ENCODE measurements around the gene BPIFB2. TPM values are rescaled to one million over a fixed set of nuclear protein-coding genes. Genes with fewer than 3 reads are reported as not detected.

Gene BPIFB2
- polyA plus RNA-seq, 1 donor from 2014 or later = not detected

GRCh38 chr20:33028875-33029274, 21.4 kb downstream of the BPIFB2 start:
- Histone ChIP-seq H3K9me3 (ENCODE audit: low read length) (no peaks in the 10 kb centered on the region), H2AFZ (ENCODE audit: low read depth, low read length) (no peak overlapping the region), H3F3A (ENCODE audit: insufficient read depth, low read length, poor library complexity, severe bottlenecking) (no peaks in the 10 kb centered on the region), H3K27me3 (ENCODE audit: insufficient read depth, low read depth, low read length) (no peaks in the 10 kb centered on the region), H4K20me1 (ENCODE audit: insufficient read depth) (no peaks in the 10 kb centered on the region), H3K9me2 (ENCODE audit: insufficient read depth, low read length) (no peaks in the 10 kb centered on the region), H3K36me3 (ENCODE audit: insufficient read depth, low read length) (no peaks in the 10 kb centered on the region), H3K79me2 (replicated peaks; ENCODE audit: insufficient read depth, low read length) (no peaks in the 10 kb centered on the region), H3K9ac (ENCODE audit: low read length) (no peak overlapping the region), H3K4me3 (ENCODE audit: low read length) (no peak overlapping the region), H3K27ac (ENCODE audit: low read length) (no peak overlapping the region), H3K4me2 (ENCODE audit: low read length) (no peak overlapping the region)
- TF ChIP-seq EZH2 (IDR thresholded peaks at IDR 0.05; ENCODE audit: borderline replicate concordance, insufficient read depth, low read length, poor library complexity, severe bottlenecking) (no peak), TAF1 (IDR thresholded peaks at IDR 0.05; ENCODE audit: low read depth) (no peak), POLR2AphosphoS5 (IDR thresholded peaks at IDR 0.05) (no peak), REST (IDR thresholded peaks at IDR 0.05; ENCODE audit: borderline replicate concordance) (no peak), CTCF (IDR thresholded peaks at IDR 0.05; ENCODE audit: poor library complexity, severe bottlenecking) (no peak), SMC3 (conservative IDR thresholded peaks at IDR 0.05; ENCODE audit: poor library complexity) (no peak), MXI1 (conservative IDR thresholded peaks at IDR 0.05; ENCODE audit: poor library complexity, severe bottlenecking) (no peak), EP300 (conservative IDR thresholded peaks at IDR 0.05; ENCODE audit: poor library complexity, severe bottlenecking) (no peak), RAD21 (conservative IDR thresholded peaks at IDR 0.05) (no peak)

DNA sequence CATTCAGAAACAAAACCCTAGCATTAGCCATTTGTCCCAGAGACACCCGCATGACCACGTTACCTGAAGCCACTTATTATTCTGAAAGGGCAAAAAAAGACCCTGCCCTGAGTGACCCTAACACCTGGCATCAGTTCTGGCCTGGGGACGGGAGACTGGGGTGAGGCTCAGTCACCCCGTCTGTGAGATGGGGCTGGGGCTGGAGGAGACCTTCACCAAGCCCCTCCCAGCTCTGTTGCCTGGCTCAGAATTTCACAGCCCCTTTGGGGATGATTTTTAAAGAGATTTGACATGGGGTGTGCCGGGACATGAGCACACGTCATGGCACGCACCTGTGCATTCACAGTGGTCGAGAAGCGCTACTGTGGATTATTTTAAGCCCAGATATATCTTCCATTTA, 22.6 kb downstream of the BPIFB2 start:
- Histone ChIP-seq H2AFZ (ENCODE audit: low read depth, low read length) (no peak overlapping the region), H3F3A (ENCODE audit: insufficient read depth, low read length, poor library complexity, severe bottlenecking) (no peaks in the 10 kb centered on the region), H3K9ac (ENCODE audit: low read length) (no peak overlapping the region), H4K20me1 (ENCODE audit: insufficient read depth) (no peaks in the 10 kb centered on the region), H3K79me2 (replicated peaks; ENCODE audit: insufficient read depth, low read length) (no peaks in the 10 kb centered on the region), H3K9me2 (ENCODE audit: insufficient read depth, low read length) (no peaks in the 10 kb centered on the region), H3K27me3 (ENCODE audit: insufficient read depth, low read depth, low read length) (no peaks in the 10 kb centered on the region), H3K36me3 (ENCODE audit: insufficient read depth, low read length) (no peaks in the 10 kb centered on the region), H3K27ac (ENCODE audit: low read length) (no peak overlapping the region), H3K4me3 (ENCODE audit: low read length) (no peak overlapping the region), H3K9me3 (ENCODE audit: low read length) (no peaks in the 10 kb centered on the region), H3K4me2 (ENCODE audit: low read length) (no peak overlapping the region)
- no peak for TF ChIP-seq MXI1 (conservative IDR thresholded peaks at IDR 0.05; ENCODE audit: poor library complexity, severe bottlenecking)
- no peak for TF ChIP-seq EP300 (conservative IDR thresholded peaks at IDR 0.05; ENCODE audit: poor library complexity, severe bottlenecking)
- TF ChIP-seq RAD21 (conservative IDR thresholded peaks at IDR 0.05) = no peak
- no peak for TF ChIP-seq POLR2AphosphoS5 (IDR thresholded peaks at IDR 0.05)
- no peak for TF ChIP-seq TAF1 (IDR thresholded peaks at IDR 0.05; ENCODE audit: low read depth)
- TF ChIP-seq EZH2 (IDR thresholded peaks at IDR 0.05; ENCODE audit: borderline replicate concordance, insufficient read depth, low read length, poor library complexity, severe bottlenecking) = no peak
- no peak for TF ChIP-seq SMC3 (conservative IDR thresholded peaks at IDR 0.05; ENCODE audit: poor library complexity)

Data from neural cell (in vitro differentiated cells).